Measurements from ENCODE around the gene ZNF439. TPM values are rescaled to one million over a fixed set of nuclear protein-coding genes. Genes with fewer than 3 reads are reported as not detected.
"Not testable (repeated sequence)": the region's sequence is repeated elsewhere in the genome, so short reads cannot be mapped to it uniquely, and the experiment has no call there.

ZNF439 gene
- total and polyA plus RNA-seq, 4 donors, result 2.5 to 21.7 (median 8.0) TPM

DNA sequence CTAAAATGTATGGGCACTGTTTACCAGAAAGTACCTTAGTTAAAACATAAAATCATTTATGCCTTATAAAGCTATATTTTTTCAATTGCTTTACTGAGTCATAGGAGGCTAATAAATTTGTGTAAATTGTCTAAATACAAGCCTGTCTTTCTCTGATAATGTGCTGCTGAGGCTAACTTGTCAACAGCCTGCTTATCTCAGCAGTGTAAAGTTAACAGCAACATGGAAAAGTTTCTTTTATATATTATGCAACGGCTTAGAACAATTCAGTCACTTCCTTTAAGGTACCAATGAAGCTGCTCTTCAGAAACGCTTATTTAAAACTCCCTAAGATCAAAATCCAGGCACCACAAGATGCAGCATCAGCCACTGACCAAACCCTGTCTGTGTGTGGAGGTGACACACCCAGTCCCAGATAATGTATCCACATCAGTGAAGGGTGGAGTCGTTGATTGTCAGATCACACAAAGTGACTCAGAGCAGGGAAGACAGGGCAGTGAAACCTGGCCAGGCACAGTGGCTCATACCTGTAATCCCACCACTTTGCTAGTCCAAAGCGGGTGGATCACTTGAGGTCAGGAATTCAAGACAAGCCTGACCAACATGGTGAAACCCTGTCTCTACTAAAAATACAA is 66.0 kb downstream of the ZNF439 start:
- H3K27ac ChIP-seq (ENCODE audit: low read depth in 1 of 2, low read length in 1 of 2); H3K36me3 ChIP-seq (ENCODE audit: control insufficient read depth in 4 of 4, insufficient read depth in 4 of 4, low read length in 4 of 4); H3K9ac ChIP-seq (ENCODE audit: insufficient read depth in 1 of 2, low read length in 2 of 2); DNase-seq; ATAC-seq (ENCODE audit: insufficient read depth, low FRiP score); H3K27me3 ChIP-seq (ENCODE audit: control insufficient read depth in 3 of 3, insufficient read depth in 3 of 3, low read length in 2 of 3); H3K4me3 ChIP-seq; H3K4me1 ChIP-seq (ENCODE audit: control insufficient read depth in 5 of 5, insufficient read depth in 5 of 5, low read length in 5 of 5): not testable (repeated sequence)
- H3K9me3 ChIP-seq (ENCODE audit: control insufficient read depth in 4 of 4, insufficient read depth in 3 of 4, low read length in 3 of 4), result peaks cover 8 to 20% (median 14%) of the 10 kb centered on the region in 4 donors
- WGBS, 2 donors, result 93 to 98% methylated on average over 4 of the region's 4 CpGs

Other genes starting within 250 kb of the ZNF439 start
- gene ZNF823, start 109.8 kb upstream of the ZNF439 start, total RNA-seq, result 10 to 100 TPM in 1 of 2 donors, 1 to 10 TPM in 1; 5.2 to 13.1 TPM
- 1 to 10 TPM; 2.4 to 4.6 TPM for gene ZNF823, start 109.8 kb upstream of the ZNF439 start, polyA plus RNA-seq
- gene ZNF441, start 81.7 kb upstream of the ZNF439 start, total RNA-seq, result 10 to 100 TPM in 1 of 2 donors, 1 to 10 TPM in 1; 9.4 to 26.4 TPM
- gene ZNF441, start 81.7 kb upstream of the ZNF439 start, polyA plus RNA-seq, result 1 to 10 TPM; 3.7 to 3.8 TPM
- 1 to 10 TPM; 2.5 to 4.9 TPM for gene ZNF491, start 50.2 kb upstream of the ZNF439 start, total RNA-seq
- 1 to 10 TPM in 1 of 2 donors, under 1 TPM in 1; 0.54 to 1.1 TPM for gene ZNF491, start 50.2 kb upstream of the ZNF439 start, polyA plus RNA-seq
- 10 to 100 TPM; 25.7 to 42.0 TPM for gene ZNF440, start 34.5 kb upstream of the ZNF439 start, total RNA-seq
- 1 to 10 TPM; 5.2 to 9.3 TPM for gene ZNF440, start 34.5 kb upstream of the ZNF439 start, polyA plus RNA-seq
- gene ZNF69, start 39.1 kb downstream of the ZNF439 start, total RNA-seq, result 10 to 100 TPM in 1 of 2 donors, 1 to 10 TPM in 1; 9.2 to 29.1 TPM
- 10 to 100 TPM in 1 of 2 donors, 1 to 10 TPM in 1; 2.0 to 10.4 TPM for gene ZNF69, start 39.1 kb downstream of the ZNF439 start, polyA plus RNA-seq
- gene ZNF700, start 76.4 kb downstream of the ZNF439 start, total RNA-seq, result 10 to 100 TPM; 10.8 to 24.7 TPM
- gene ZNF700, start 76.4 kb downstream of the ZNF439 start, polyA plus RNA-seq, result 10 to 100 TPM in 1 of 2 donors, 1 to 10 TPM in 1; 6.2 to 14.2 TPM
- gene ZNF763, start 116.3 kb downstream of the ZNF439 start, total RNA-seq, result 1 to 10 TPM; 3.3 to 7.2 TPM
- gene ZNF763, start 116.3 kb downstream of the ZNF439 start, polyA plus RNA-seq, result 1 to 10 TPM; 3.2 to 6.2 TPM
- gene ZNF433, start 187.0 kb downstream of the ZNF439 start, total RNA-seq, result 10 to 100 TPM in 1 of 2 donors, 1 to 10 TPM in 1; 5.8 to 26.5 TPM
- gene ZNF433, start 187.0 kb downstream of the ZNF439 start, polyA plus RNA-seq, result 1 to 10 TPM; 4.4 to 5.1 TPM
- under 1 TPM; 0.23 to 0.28 TPM for gene ZNF878, start 204.2 kb downstream of the ZNF439 start, total RNA-seq
- under 1 TPM; 0.22 to 0.33 TPM for gene ZNF878, start 204.2 kb downstream of the ZNF439 start, polyA plus RNA-seq
- gene ZNF844, start 216.0 kb downstream of the ZNF439 start, total RNA-seq, result 10 to 100 TPM; 10.6 to 25.5 TPM
- 1 to 10 TPM; 3.0 to 3.9 TPM for gene ZNF844, start 216.0 kb downstream of the ZNF439 start, polyA plus RNA-seq

Data from lung (tissue), 10 donors.